WTC11 (cell line): Measurements from ENCODE around the gene GAS6. TPM values are rescaled to one million over a fixed set of nuclear protein-coding genes. Genes with fewer than 3 reads are reported as not detected.
A peak's percentile ranks its signal among the peaks of the same experiment; 100 is the strongest.

Experiments used
- ATAC-seq: fragments of 200-7000 bp; cut with Tn5 transposase; 2 replicates; pipeline ENCODE4 v1.10.0; 2021; ENCODE audit warnings: mild to moderate bottlenecking, moderate library complexity
- CTCF ChIA-PET: fragments of 300-600 bp; sonication (Branson Sonifier 250); formaldehyde crosslinking; loops from one replicate; lab custom pipeline; 2021; ENCODE audit warnings: antibody characterized with exemption; lab: Charles Lee
- POLR2A ChIA-PET: fragments of 350-600 bp; sonication (Branson Sonifier 250); formaldehyde crosslinking; loops from one replicate; lab custom pipeline; 2021; ENCODE audit warnings: antibody characterized with exemption; lab: Charles Lee
- DNase-seq: peaks from one replicate; pipeline ENCODE4 v3.0.0; 2021; ENCODE audit warnings: low spot score
- H3K27ac Mint-ChIP-seq: 2 replicates; pipeline ENCODE4 v1.8.0; 2021; ENCODE audit warnings: mixed read lengths
- H3K27me3 Mint-ChIP-seq: 2 replicates; pipeline ENCODE4 v1.8.0; 2021; ENCODE audit warnings: low read depth, mild to moderate bottlenecking, moderate library complexity, mixed read lengths
- H3K36me3 Mint-ChIP-seq: 2 replicates; pipeline ENCODE4 v1.8.0; 2021; ENCODE audit warnings: mixed read lengths
- H3K4me1 Mint-ChIP-seq: 2 replicates; pipeline ENCODE4 v1.8.0; 2022; ENCODE audit warnings: mixed read lengths
- H3K4me3 Mint-ChIP-seq: 2 replicates; pipeline ENCODE4 v1.8.0; 2021; ENCODE audit warnings: mild to moderate bottlenecking, moderate library complexity, mixed read lengths
- H3K9me3 Mint-ChIP-seq: 2 replicates; pipeline ENCODE4 v1.8.0; 2021; ENCODE audit warnings: mixed read lengths
- CREB1 ChIP-seq: sonication (generic); formaldehyde crosslinking; IDR thresholded peaks from 2 replicates; pipeline ENCODE4 v1.8.0; 2023; ENCODE audit warnings: mild to moderate bottlenecking, missing genetic modification reagents
- ESRRA ChIP-seq: sonication (generic); formaldehyde crosslinking; IDR thresholded peaks from 2 replicates; pipeline ENCODE4 v1.8.1; 2022; ENCODE audit warnings: mild to moderate bottlenecking, missing genetic modification reagents, borderline replicate concordance
- ETV6 ChIP-seq: sonication (generic); formaldehyde crosslinking; IDR thresholded peaks from 2 replicates; pipeline ENCODE4 v1.8.1; 2022; ENCODE audit warnings: mild to moderate bottlenecking, missing genetic modification reagents
- GABPB1 ChIP-seq: sonication (generic); formaldehyde crosslinking; IDR thresholded peaks from 2 replicates; pipeline ENCODE4 v1.8.1; 2023; ENCODE audit warnings: mild to moderate bottlenecking, missing genetic modification reagents
- HMGA2 ChIP-seq: fragments of 250-450 bp; sonication (Bioruptor Pico); IDR thresholded peaks from 2 replicates; pipeline ENCODE4 v1.4.0; 2021; ENCODE audit warnings: mild to moderate bottlenecking, moderate library complexity
- MAX ChIP-seq: sonication (generic); formaldehyde crosslinking; IDR thresholded peaks from 2 replicates; pipeline ENCODE4 v1.8.0; 2022; ENCODE audit warnings: mild to moderate bottlenecking, missing genetic modification reagents
- MYBL2 ChIP-seq: sonication (generic); formaldehyde crosslinking; IDR thresholded peaks from 2 replicates; pipeline ENCODE4 v1.8.1; 2023; ENCODE audit warnings: mild to moderate bottlenecking, moderate library complexity, missing genetic modification reagents
- NFATC4 ChIP-seq: fragments of 250-450 bp; sonication (Bioruptor Pico); IDR thresholded peaks from 2 replicates; pipeline ENCODE4 v1.9.0; 2021; ENCODE audit warnings: mild to moderate bottlenecking
- NFYB ChIP-seq: sonication (generic); formaldehyde crosslinking; conservative IDR thresholded peaks from 2 replicates; pipeline ENCODE4 v1.8.0; 2022; ENCODE audit warnings: low read depth, missing genetic modification reagents
- NR1H2 ChIP-seq: sonication (generic); formaldehyde crosslinking; IDR thresholded peaks from 2 replicates; pipeline ENCODE4 v1.9.0; 2021; ENCODE audit warnings: mild to moderate bottlenecking, moderate library complexity, missing genetic modification reagents
- SMAD4 ChIP-seq: sonication (generic); formaldehyde crosslinking; IDR thresholded peaks from 2 replicates; pipeline ENCODE4 v1.8.0; 2022; ENCODE audit warnings: mild to moderate bottlenecking, missing genetic modification reagents
- SP1 ChIP-seq: sonication (generic); formaldehyde crosslinking; conservative IDR thresholded peaks from 2 replicates; pipeline ENCODE4 v1.8.1; 2022; ENCODE audit warnings: missing genetic modification reagents
- TCF7 ChIP-seq: sonication (generic); formaldehyde crosslinking; IDR thresholded peaks from 2 replicates; pipeline ENCODE4 v1.8.0; 2022; ENCODE audit warnings: mild to moderate bottlenecking, low read depth, missing genetic modification reagents, moderate library complexity
- ZNF232 ChIP-seq: sonication (generic); formaldehyde crosslinking; IDR thresholded peaks from 2 replicates; pipeline ENCODE4 v1.8.0; 2022; ENCODE audit warnings: mild to moderate bottlenecking, missing genetic modification reagents
- ZNF317 ChIP-seq: sonication (generic); formaldehyde crosslinking; IDR thresholded peaks from 2 replicates; pipeline ENCODE4 v1.8.1; 2023; ENCODE audit warnings: low read depth, mild to moderate bottlenecking, moderate library complexity, missing genetic modification reagents, borderline replicate concordance
- ZNF396 ChIP-seq: fragments of 250-450 bp; sonication (Bioruptor Pico); IDR thresholded peaks from 2 replicates; pipeline ENCODE4 v1.8.0; 2021; ENCODE audit warnings: mild to moderate bottlenecking, moderate library complexity, borderline replicate concordance
- ZNF416 ChIP-seq: fragments of 250-450 bp; sonication (Bioruptor Pico); IDR thresholded peaks from 2 replicates; pipeline ENCODE4 v1.9.0; 2021; ENCODE audit warnings: mild to moderate bottlenecking, inconsistent platforms
- total RNA-seq: library from RNA; stranded (reverse); gene quantifications from 3 replicates; pipeline ENCODE4 v1.2.3, GENCODE V29; 2021
- TF ChIP-seq, protein P1 (sequence below): fragments of 250-450 bp; sonication (Bioruptor Pico); IDR thresholded peaks from 2 replicates; pipeline ENCODE4 v2.1.2; 2022; ENCODE audit warnings: mild to moderate bottlenecking, moderate library complexity
- TF ChIP-seq, protein P2 (sequence below): fragments of 250-450 bp; sonication (Bioruptor Pico); IDR thresholded peaks from 2 replicates; pipeline ENCODE4 v1.9.0; 2021; ENCODE audit warnings: moderate library complexity, mild to moderate bottlenecking, inconsistent platforms, borderline replicate concordance
- TF ChIP-seq, protein P3 (sequence below): fragments of 200-600 bp; IDR thresholded peaks from 2 replicates; pipeline ENCODE4 v1.8.0; 2022; ENCODE audit warnings: antibody characterized with exemption

Gene GAS6
- total RNA-seq, 1 experiment from 2014 or later = 29.4 TPM

GRCh38 chr13:113817860-113818691, 45.8 kb downstream of the GAS6 start:
- ChIA-PET CTCF (interaction anchor here (1.7 kb wide), 1 partner anchor 86 kb away, joined by 4 read pairs; no protein-coding TSS in a partner anchor), POLR2A (no interaction called here)
- DNase-seq = no peak
- peak overlapping the region; percentile 68; the same call in 1 of the 2 replicates for H3K27ac Mint-ChIP-seq
- H3K36me3 Mint-ChIP-seq = no peaks in the 10 kb centered on the region
- TF ChIP-seq NFYB (CRISPR knock-in tag) (no peak), CREB1 (no peak), TCF7 (CRISPR knock-in tag) (no peak), GABPB1 (no peak), ZNF416 (CRISPR knock-in tag) (no peak), ZNF232 (CRISPR knock-in tag) (no peak), ESRRA (CRISPR knock-in tag) (no peak), SP1 (no peak), MAX (CRISPR knock-in tag) (no peak), ZNF317 (CRISPR knock-in tag) (no peak), ETV6 (no peak), NFATC4 (no peak), MYBL2 (CRISPR knock-in tag) (no peak), NR1H2 (CRISPR knock-in tag) (no peak), SMAD4 (CRISPR knock-in tag) (no peak), ZNF396 (CRISPR knock-in tag) (no peak)
- TF ChIP-seq, protein P1, sequence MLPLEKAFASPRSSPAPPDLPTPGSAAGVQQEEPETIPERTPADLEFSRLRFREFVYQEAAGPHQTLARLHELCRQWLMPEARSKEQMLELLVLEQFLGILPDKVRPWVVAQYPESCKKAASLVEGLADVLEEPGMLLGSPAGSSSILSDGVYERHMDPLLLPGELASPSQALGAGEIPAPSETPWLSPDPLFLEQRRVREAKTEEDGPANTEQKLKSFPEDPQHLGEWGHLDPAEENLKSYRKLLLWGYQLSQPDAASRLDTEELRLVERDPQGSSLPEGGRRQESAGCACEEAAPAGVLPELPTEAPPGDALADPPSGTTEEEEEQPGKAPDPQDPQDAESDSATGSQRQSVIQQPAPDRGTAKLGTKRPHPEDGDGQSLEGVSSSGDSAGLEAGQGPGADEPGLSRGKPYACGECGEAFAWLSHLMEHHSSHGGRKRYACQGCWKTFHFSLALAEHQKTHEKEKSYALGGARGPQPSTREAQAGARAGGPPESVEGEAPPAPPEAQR = no peak
- H3K4me3 Mint-ChIP-seq = no peak overlapping the region
- no peaks in the 10 kb centered on the region for H3K9me3 Mint-ChIP-seq
- H3K4me1 Mint-ChIP-seq = peaks cover 6% of the 10 kb centered on the region
- ATAC-seq = no peak
- no peaks in the 10 kb centered on the region; the same call in 1 of the 2 replicates for H3K27me3 Mint-ChIP-seq

DNA sequence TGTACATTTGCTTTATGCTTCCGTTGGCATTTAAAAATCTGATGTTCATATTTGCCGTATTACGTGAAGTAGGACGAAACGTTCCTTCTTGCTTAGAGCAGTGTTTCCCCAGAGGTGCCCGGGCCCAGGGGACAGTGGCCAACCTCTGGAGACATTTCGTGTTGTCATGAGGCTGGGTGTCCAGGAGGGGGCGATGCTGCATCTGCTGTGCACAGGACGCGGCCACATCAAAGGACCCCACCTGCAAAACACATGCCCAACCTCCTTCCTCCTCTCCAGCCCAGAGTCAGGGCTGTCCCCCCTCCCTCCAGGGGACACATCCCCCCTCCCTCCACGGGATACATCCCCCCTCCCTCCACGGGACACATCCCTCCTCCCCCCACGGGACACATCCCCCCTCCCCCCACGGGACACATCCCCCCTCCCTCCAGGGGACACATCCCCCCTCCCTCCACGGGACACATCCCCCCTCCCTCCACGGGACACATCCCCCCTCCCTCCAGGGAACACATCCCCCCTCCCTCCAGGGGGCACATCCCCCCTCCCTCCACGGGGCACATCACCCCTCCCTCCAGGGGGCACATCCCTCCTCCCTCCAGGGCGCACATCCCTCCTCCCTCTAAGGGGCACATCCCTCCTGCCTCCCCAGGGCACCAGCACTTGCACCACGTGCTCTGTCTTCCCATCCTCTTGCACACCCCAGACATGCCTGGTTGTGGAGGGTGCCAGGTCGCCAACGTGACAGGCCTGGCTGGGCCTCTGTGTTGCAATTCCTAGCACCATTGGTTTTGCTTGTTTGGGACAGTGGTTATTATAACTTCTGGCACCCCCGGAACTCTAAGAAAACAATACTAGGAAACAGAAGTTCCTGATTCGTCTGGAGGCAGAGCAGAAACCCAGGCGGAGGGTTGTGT, 46.7 kb downstream of the GAS6 start:
- Mint-ChIP-seq H3K27ac (peak overlapping the region; percentile 68; the same call in 1 of the 2 replicates), H3K4me3 (no peak overlapping the region), H3K9me3 (no peaks in the 10 kb centered on the region), H3K27me3 (no peaks in the 10 kb centered on the region; the same call in 1 of the 2 replicates), H3K36me3 (no peaks in the 10 kb centered on the region), H3K4me1 (peaks cover 6% of the 10 kb centered on the region)
- ATAC-seq (peak; percentile 74), DNase-seq (peak; percentile 93)
- ChIA-PET CTCF (interaction anchor here (0.8 to 1.7 kb wide), 2 partner anchors 14 to 87 kb away, joined by 4 to 5 read pairs; no protein-coding TSS in a partner anchor), POLR2A (no interaction called here)
- no peak for TF ChIP-seq HMGA2 (CRISPR knock-in tag)
- TF ChIP-seq, protein P2, sequence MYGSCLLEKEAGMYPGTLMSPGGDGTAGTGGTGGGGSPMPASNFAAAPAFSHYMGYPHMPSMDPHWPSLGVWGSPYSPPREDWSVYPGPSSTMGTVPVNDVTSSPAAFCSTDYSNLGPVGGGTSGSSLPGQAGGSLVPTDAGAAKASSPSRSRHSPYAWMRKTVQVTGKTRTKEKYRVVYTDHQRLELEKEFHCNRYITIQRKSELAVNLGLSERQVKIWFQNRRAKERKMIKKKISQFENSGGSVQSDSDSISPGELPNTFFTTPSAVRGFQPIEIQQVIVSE (CRISPR knock-in tag) = no peak
- TF ChIP-seq, protein P3, sequence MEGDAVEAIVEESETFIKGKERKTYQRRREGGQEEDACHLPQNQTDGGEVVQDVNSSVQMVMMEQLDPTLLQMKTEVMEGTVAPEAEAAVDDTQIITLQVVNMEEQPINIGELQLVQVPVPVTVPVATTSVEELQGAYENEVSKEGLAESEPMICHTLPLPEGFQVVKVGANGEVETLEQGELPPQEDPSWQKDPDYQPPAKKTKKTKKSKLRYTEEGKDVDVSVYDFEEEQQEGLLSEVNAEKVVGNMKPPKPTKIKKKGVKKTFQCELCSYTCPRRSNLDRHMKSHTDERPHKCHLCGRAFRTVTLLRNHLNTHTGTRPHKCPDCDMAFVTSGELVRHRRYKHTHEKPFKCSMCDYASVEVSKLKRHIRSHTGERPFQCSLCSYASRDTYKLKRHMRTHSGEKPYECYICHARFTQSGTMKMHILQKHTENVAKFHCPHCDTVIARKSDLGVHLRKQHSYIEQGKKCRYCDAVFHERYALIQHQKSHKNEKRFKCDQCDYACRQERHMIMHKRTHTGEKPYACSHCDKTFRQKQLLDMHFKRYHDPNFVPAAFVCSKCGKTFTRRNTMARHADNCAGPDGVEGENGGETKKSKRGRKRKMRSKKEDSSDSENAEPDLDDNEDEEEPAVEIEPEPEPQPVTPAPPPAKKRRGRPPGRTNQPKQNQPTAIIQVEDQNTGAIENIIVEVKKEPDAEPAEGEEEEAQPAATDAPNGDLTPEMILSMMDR = peak; percentile 87
